Loucy (cell line): ENCODE data around the gene LIPN.
A peak's percentile ranks its signal among the peaks of the same experiment; 100 is the strongest.

Source experiments
- H2AFZ ChIP-seq: fragments of 200-600 bp; sonication (generic); 2 replicates; pipeline ENCODE4 v1.6.0; 2016; ENCODE audit warnings: antibody characterized with exemption, mild to moderate bottlenecking, low read length, moderate library complexity
- H3F3A ChIP-seq: fragments of 200-600 bp; 2 replicates; pipeline ENCODE4 v1.6.0; 2016; ENCODE audit warnings: antibody characterized with exemption, low read depth, mild to moderate bottlenecking
- H3K27me3 ChIP-seq: fragments of 200-600 bp; sonication (generic); 2 replicates; pipeline ENCODE4 v1.6.1; 2014; ENCODE audit warnings: low read length, mild to moderate bottlenecking; ENCODE audit not compliant: insufficient read depth, poor library complexity, severe bottlenecking
- H3K36me3 ChIP-seq: fragments of 200-600 bp; sonication (generic); 2 replicates; pipeline ENCODE4 v1.6.1; 2016; ENCODE audit warnings: low read length; ENCODE audit not compliant: insufficient read depth
- H3K4me1 ChIP-seq: fragments of 200-600 bp; sonication (generic); 2 replicates; pipeline ENCODE4 v1.5.1; 2014; ENCODE audit warnings: low read length, mild to moderate bottlenecking; ENCODE audit not compliant: insufficient read depth, poor library complexity, severe bottlenecking
- H3K4me2 ChIP-seq: fragments of 200-600 bp; sonication (generic); 2 replicates; pipeline ENCODE4 v1.6.0; 2014; ENCODE audit warnings: antibody characterized with exemption, low read length, low read depth, mild to moderate bottlenecking; ENCODE audit not compliant: poor library complexity, severe bottlenecking
- H3K4me3 ChIP-seq: fragments of 200-600 bp; sonication (generic); 2 replicates; pipeline ENCODE4 v1.5.1; 2014; ENCODE audit warnings: low read length, mild to moderate bottlenecking, mixed read lengths; ENCODE audit not compliant: poor library complexity, severe bottlenecking
- H3K79me2 ChIP-seq: fragments of 200-600 bp; sonication (generic); 2 replicates; pipeline ENCODE4 v1.6.1; 2014; ENCODE audit warnings: low read length; ENCODE audit not compliant: insufficient read depth
- H3K9ac ChIP-seq: fragments of 200-600 bp; sonication (generic); 2 replicates; pipeline ENCODE4 v1.6.0; 2014; ENCODE audit warnings: mild to moderate bottlenecking, low read depth, low read length, moderate library complexity; ENCODE audit not compliant: poor library complexity, severe bottlenecking
- H3K9me2 ChIP-seq: fragments of 200-600 bp; sonication (generic); replicated peaks from 2 replicates; pipeline ENCODE4 v1.6.1; 2016; ENCODE audit warnings: low read depth, low read length, mixed read lengths
- H3K9me3 ChIP-seq: fragments of 200-600 bp; sonication (generic); 2 replicates; pipeline ENCODE4 v1.6.1; 2014; ENCODE audit warnings: mild to moderate bottlenecking, antibody characterized with exemption, low read length, low read depth; ENCODE audit not compliant: insufficient read depth
- H4K20me1 ChIP-seq: fragments of 200-600 bp; sonication (generic); 2 replicates; pipeline ENCODE4 v1.6.0; 2014; ENCODE audit warnings: antibody characterized with exemption, low read length, mild to moderate bottlenecking; ENCODE audit not compliant: insufficient read depth, poor library complexity, severe bottlenecking
- CTCF ChIP-seq: fragments of 200-600 bp; sonication (generic); conservative IDR thresholded peaks from 2 replicates; pipeline ENCODE4 v1.5.1; 2014; ENCODE audit warnings: mild to moderate bottlenecking, antibody characterized with exemption, low read length
- EZH2phosphoT487 ChIP-seq: fragments of 200-600 bp; IDR thresholded peaks from 2 replicates; pipeline ENCODE4 v1.6.1; 2018; ENCODE audit warnings: antibody characterized with exemption, mild to moderate bottlenecking, moderate library complexity, borderline replicate concordance

LIPN gene

GRCh38 chr10:88819290-88819689, 59.5 kb downstream of the LIPN start:
- TF ChIP-seq EZH2phosphoT487 (no peak), CTCF (no peak)
- H3K9ac ChIP-seq, result no peak overlapping the region
- H4K20me1 ChIP-seq, result no peaks in the 10 kb centered on the region
- H3K4me2 ChIP-seq, result no peak overlapping the region
- no peaks in the 10 kb centered on the region for H3K9me2 ChIP-seq
- H3K4me1 ChIP-seq, result no peaks in the 10 kb centered on the region
- H3F3A ChIP-seq, result no peaks in the 10 kb centered on the region
- no peak overlapping the region for H3K4me3 ChIP-seq
- no peaks in the 10 kb centered on the region for H3K27me3 ChIP-seq
- no peak overlapping the region for H2AFZ ChIP-seq
- no peaks in the 10 kb centered on the region for H3K36me3 ChIP-seq
- no peaks in the 10 kb centered on the region for H3K79me2 ChIP-seq
- no peaks in the 10 kb centered on the region for H3K9me3 ChIP-seq

GRCh38 chr10:88820748-88821401, 61.1 kb downstream of the LIPN start:
- Histone ChIP-seq H4K20me1 (no peaks in the 10 kb centered on the region), H2AFZ (no peak overlapping the region), H3K9me2 (no peaks in the 10 kb centered on the region), H3K36me3 (no peaks in the 10 kb centered on the region), H3K4me2 (no peak overlapping the region), H3F3A (no peaks in the 10 kb centered on the region), H3K4me1 (no peaks in the 10 kb centered on the region), H3K4me3 (no peak overlapping the region), H3K9ac (no peak overlapping the region), H3K9me3 (no peaks in the 10 kb centered on the region), H3K79me2 (no peaks in the 10 kb centered on the region), H3K27me3 (no peaks in the 10 kb centered on the region)
- TF ChIP-seq CTCF (no peak), EZH2phosphoT487 (no peak)

- H3K9ac ChIP-seq, result no peak overlapping the region
- no peaks in the 10 kb centered on the region for H3K9me3 ChIP-seq
- peak overlapping the region; percentile 35; the same call in 1 of the 2 replicates for H2AFZ ChIP-seq
- H4K20me1 ChIP-seq, result no peaks in the 10 kb centered on the region
- peaks cover 15% of the 10 kb centered on the region for H3K4me1 ChIP-seq
- no peaks in the 10 kb centered on the region for H3K27me3 ChIP-seq
- TF ChIP-seq CTCF, result no peak
- no peak for TF ChIP-seq EZH2phosphoT487
- no peaks in the 10 kb centered on the region for H3K9me2 ChIP-seq
- H3K4me2 ChIP-seq, result no peak overlapping the region
- no peaks in the 10 kb centered on the region for H3K36me3 ChIP-seq
- H3K4me3 ChIP-seq, result no peak overlapping the region
- no peaks in the 10 kb centered on the region for H3F3A ChIP-seq
- no peaks in the 10 kb centered on the region for H3K79me2 ChIP-seq
These were observed 66.6 kb downstream of the LIPN start for GRCh38 chr10:88826388-88826787.
